Amniotic stem cell (primary cell): ENCODE measurements around the gene ZNF827.

Source experiments
- DNase-seq: peaks from one replicate; lab custom pipeline; 2025; lab: John Stamatoyannopoulos, UW

The ZNF827 gene

DNA sequence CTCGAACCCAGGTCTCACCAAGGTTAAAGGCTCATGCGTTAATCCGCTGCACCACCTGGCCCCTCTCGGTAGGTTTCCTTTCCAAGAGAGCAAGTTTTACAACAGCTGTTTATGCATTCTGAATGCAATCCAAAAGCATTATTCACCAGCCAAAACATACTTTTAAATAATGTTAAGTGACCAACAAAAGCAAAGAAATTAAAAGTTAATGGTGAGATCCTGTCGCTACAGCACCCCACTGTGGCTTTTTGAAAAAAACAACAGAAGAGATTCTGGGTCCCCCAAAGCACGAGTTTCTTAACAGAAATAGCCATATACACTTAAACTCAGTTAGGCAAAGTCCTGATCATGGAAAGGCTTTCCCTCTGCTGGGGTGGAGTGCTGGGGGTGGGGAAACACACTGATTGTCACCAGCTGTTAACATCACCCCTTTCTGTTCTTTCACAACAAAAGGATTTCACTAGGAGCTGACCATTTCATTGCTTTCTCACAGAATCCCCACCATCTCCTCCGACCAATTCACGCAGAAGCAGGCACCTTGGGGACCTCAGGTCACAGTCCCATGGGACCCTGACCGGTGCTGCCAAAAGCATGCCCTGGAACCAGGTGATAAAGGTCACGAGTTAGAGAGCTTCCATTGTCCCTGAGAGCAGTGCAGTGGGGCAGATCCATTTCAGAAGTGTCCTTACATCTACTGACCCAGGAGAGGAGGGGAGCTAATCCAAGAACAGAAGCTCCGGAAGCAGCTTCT lies 51.2 kb downstream of the ZNF827 start:
- DNase-seq: peak; percentile 22

- DNase-seq: no peak
Observed at GRCh38 chr4:145886871-145887240, 51.8 kb downstream of the ZNF827 start.

- DNase-seq: no peak
Observed at GRCh38 chr4:145885666-145886065, 53.0 kb downstream of the ZNF827 start.

- no peak for DNase-seq
Observed at GRCh38 chr4:145884775-145885174, 53.8 kb downstream of the ZNF827 start.

- DNase-seq: no peak
Observed at GRCh38 chr4:145883101-145883694, 55.4 kb downstream of the ZNF827 start.

DNA sequence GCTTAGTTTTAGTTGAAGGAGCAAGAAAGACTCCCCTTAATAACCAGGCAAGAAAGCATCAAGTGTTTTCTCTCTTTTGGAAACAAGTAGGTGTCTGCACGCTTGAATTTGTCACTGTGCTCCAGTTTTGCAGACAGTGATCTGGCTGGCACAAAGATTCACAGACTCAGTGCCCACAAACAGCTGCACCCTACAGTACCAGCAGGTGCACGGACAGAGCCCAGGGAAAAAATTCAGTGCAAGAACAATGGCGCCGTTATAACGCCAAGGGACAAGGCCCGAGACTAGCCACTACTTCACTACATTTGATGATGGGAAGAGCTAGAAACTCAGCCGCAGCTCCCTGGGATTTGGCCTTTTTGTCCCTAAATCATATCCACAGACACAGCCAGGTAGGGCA lies 56.0 kb downstream of the ZNF827 start:
- DNase-seq: no peak

DNA sequence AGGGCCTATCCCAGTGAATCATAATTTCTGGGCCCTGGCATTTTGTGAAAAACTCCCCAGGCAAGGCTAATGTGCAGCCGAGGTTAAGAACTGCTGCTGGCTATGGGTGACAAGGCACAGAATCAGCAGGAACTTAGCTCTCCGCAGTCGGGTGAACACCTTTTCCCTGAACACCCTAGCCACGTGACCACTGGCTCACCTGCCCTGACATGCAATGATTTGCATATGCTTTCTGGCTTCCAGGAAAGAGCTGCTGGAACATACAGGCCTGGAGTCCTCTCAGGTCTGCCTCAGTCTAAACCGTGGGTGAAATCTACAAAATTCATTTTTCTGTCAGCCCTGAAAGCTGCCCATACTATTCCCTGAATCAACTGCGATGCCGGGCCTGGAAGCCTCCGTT lies 56.6 kb downstream of the ZNF827 start:
- DNase-seq: no peak

DNA sequence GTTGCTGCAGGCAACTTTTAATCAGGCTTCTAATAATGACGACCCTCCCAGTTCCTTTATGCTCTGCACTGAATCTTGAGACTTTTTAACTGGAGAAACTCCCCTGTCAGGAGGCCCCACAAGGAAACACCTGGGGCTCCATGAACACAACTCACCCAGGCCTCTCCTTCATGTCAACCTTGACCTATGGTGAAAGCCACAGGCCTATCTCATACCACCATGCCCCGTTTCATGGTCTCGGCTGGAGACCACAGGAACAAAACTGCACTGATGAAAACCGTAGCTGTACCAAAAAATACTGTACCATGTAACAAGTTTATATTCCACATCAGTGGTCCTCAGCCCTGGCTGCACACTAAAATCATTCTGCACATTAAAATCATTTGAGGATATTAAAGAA lies 57.0 kb downstream of the ZNF827 start:
- DNase-seq: no peak

GRCh38 chr4:145880355-145880960 lies 58.2 kb downstream of the ZNF827 start:
- DNase-seq: no peak

DNA sequence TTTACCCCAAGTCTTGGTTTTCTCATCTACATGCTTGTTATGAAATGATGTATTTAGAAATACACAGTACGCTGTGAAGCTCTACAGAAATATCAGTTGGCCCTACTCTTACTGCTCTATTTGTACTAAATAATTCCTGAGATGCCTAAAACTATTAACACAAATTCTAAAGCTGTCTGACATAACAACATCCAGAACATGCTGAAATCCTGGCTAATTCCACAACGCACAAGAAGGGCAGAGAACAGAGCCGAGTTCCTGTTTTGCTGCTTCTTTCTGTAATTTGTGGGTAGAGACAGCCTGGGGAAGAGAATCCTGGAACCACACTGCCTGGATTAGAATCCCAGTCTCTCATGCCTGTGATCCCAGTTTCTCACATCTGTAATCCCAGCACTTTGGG lies 59.0 kb downstream of the ZNF827 start:
- no peak for DNase-seq

- peak; percentile 2 for DNase-seq
Observed at GRCh38 chr4:145878501-145879435, 59.9 kb downstream of the ZNF827 start.

GRCh38 chr4:145876531-145877180 lies 62.0 kb downstream of the ZNF827 start:
- DNase-seq: no peak

DNA sequence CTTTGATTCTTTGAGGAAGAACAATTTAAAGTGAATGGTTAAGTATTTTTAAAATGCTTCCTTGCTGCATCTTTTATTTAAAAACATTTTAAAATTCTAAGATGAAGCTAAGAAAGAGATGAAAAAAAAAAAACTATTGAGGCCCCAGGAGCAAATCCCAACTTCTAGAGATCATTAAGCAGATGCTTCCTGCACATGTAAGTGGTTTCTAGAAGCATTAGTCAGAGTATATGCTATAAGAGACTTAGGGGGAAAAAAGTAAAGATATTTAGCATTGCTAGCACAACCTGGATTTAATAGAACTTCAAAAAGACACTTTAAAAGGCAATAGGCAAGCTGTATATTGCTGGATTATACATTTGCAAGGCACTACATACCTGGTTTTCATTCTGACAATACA lies 64.7 kb downstream of the ZNF827 start:
- no peak for DNase-seq

GRCh38 chr4:145871209-145871608 lies 67.4 kb downstream of the ZNF827 start:
- DNase-seq: no peak

GRCh38 chr4:145870155-145871020 lies 68.2 kb downstream of the ZNF827 start:
- no peak for DNase-seq

- no peak for DNase-seq
Observed at GRCh38 chr4:145868637-145869409, 69.8 kb downstream of the ZNF827 start.

- no peak for DNase-seq
Observed at GRCh38 chr4:145867406-145867805, 71.2 kb downstream of the ZNF827 start.

DNA sequence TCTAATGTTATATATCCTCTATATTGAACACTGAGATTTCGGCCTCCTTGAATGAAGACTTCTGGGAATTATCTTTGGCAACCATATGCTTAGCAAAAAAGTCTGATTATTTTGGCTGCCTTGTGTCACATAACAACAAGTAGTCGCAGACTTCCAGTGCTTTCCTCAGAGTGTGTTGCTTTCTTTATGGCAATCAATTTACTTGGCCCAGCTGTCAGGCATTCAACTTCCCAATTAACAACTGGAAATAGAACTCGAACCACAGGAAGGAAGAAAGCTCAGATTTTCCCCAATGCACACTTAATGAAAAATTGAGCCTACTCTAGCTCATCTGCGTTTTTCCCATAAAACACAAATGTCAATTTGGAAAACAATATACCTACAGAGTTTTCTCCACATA lies 71.6 kb downstream of the ZNF827 start:
- no peak for DNase-seq

GRCh38 chr4:145865274-145865941 lies 73.2 kb downstream of the ZNF827 start:
- no peak for DNase-seq

- DNase-seq: no peak
Observed at GRCh38 chr4:145863191-145863590, 75.4 kb downstream of the ZNF827 start.
